K562 (cell line): ENCODE results near the gene MBD3. TPM values are rescaled to one million over a fixed set of nuclear protein-coding genes. Genes with fewer than 3 reads are reported as not detected.

Experiments used
- ELF2 ChIP-seq: fragments of 250-450 bp; sonication (Bioruptor Pico); IDR thresholded peaks from 2 replicates; pipeline ENCODE4 v1.5.0; 2021; ENCODE audit warnings: mild to moderate bottlenecking
- ETS2 ChIP-seq: IDR thresholded peaks from 2 replicates; pipeline ENCODE4 v1.6.1; 2016; ENCODE audit warnings: borderline replicate concordance, missing genetic modification characterization, mild to moderate bottlenecking, moderate library complexity, missing compliant biosample characterization; ENCODE audit not compliant: poor library complexity, severe bottlenecking
- MTA3 ChIP-seq: fragments of 450-650 bp; formaldehyde crosslinking; IDR thresholded peaks from 2 replicates; pipeline ENCODE4 v1.6.1; 2017; ENCODE audit warnings: mild to moderate bottlenecking, borderline replicate concordance
- RB1 ChIP-seq: fragments of 450-650 bp; IDR thresholded peaks from 2 replicates; pipeline ENCODE4 v1.6.1; 2017; ENCODE audit warnings: low read depth, mild to moderate bottlenecking
- SOX6 ChIP-seq: fragments of 450-650 bp; IDR thresholded peaks from 2 replicates; pipeline ENCODE4 v1.6.1; 2014; ENCODE audit warnings: mild to moderate bottlenecking
- polyA plus RNA-seq, 8 experiments: library from polyadenylated mRNA; depleted of rRNA in 4 of 8; stranded (reverse) in 5 of 8; unstranded in 3 of 8; fragments of >200 nt; fragmentation: Nextera tagmentation in 2 of 8; fragmentation: Illumina TruSeq in 1 of 8; extraction: Ambion mirVana in 2 of 8; extraction: Trizol in 1 of 8; gene quantifications; 2 replicates each; pipeline versions ENCODE4 v1.2.1 to v1.2.3, GENCODE V29; 2011 to 2014; ENCODE audit warnings: inconsistent platforms in 1 of 8, missing spikeins in 1 of 8
- total RNA-seq, 7 experiments: library from RNA; depleted of rRNA in 6 of 7; stranded (reverse); fragments of >200 nt in 6 of 7; fragmentation: Illumina TruSeq in 2 of 7; extraction: Trizol in 2 of 7; gene quantifications; 2 replicates each; pipeline versions ENCODE4 v1.2.1 to v1.2.3, GENCODE V29; 2011 to 2021; ENCODE audit warnings: low replicate concordance in 1 of 7
- TF ChIP-seq, protein P1 (sequence below), 2 experiments: fragments of 150-350 bp in 1 of 2; IDR thresholded peaks; 2 replicates each; pipeline ENCODE4 v1.6.1; 2012 to 2016; ENCODE audit warnings: low read depth in 2 of 2, low read length in 2 of 2, mild to moderate bottlenecking in 1 of 2, moderate library complexity in 1 of 2

The MBD3 gene
- total and polyA plus RNA-seq, 9 of the 15 experiments (the other 6 are each of a cell fraction or from before 2014, with no cell fraction given) = 0.24 to 137 (median 30.9) TPM

DNA sequence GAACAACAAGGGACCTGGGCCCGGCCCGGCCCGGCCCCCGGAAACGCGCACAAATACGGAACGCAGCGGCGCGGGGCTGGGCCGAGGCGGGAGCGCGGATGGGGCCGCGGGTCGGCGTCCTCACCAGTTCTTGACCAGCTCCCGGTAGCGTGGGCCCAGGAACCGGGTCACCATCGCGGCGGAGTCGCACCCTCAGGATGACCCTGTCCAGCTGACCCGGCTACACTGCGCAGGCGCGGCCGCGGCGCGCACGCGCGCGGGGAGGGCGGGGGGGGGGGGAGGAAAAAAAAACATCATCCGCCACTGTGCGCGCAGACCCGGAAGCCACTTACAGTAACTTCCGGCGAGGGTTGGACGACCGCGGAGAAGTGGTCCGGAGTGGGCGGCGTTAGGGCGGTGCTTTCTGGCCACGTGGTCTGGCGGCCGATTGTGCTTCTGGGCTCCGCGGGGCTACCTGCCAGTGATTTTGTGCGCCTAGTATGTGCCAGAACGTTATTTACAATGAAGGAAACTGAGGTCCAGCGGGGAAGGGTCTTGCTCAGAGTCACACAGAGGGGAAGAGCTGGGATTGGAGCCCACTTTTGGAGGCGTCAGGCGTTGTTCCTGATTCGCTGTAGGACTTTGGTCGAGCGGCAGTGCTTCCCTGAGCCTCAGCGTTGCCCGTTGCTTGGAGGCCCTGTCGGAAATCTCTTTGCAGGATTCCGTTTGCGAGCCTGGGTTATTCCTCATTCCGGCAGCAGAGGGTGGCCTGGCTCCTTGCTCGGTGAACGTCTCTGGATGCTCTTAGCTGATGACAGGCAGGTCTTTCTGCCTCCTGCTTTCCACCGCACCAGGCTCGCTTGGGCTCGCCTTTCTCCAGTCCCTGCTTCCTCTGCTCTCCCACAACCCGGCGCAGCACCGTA, 12.8 kb upstream of the MBD3 start, which contains the start of gene UQCR11 (continued):
- TF ChIP-seq, protein P1, sequence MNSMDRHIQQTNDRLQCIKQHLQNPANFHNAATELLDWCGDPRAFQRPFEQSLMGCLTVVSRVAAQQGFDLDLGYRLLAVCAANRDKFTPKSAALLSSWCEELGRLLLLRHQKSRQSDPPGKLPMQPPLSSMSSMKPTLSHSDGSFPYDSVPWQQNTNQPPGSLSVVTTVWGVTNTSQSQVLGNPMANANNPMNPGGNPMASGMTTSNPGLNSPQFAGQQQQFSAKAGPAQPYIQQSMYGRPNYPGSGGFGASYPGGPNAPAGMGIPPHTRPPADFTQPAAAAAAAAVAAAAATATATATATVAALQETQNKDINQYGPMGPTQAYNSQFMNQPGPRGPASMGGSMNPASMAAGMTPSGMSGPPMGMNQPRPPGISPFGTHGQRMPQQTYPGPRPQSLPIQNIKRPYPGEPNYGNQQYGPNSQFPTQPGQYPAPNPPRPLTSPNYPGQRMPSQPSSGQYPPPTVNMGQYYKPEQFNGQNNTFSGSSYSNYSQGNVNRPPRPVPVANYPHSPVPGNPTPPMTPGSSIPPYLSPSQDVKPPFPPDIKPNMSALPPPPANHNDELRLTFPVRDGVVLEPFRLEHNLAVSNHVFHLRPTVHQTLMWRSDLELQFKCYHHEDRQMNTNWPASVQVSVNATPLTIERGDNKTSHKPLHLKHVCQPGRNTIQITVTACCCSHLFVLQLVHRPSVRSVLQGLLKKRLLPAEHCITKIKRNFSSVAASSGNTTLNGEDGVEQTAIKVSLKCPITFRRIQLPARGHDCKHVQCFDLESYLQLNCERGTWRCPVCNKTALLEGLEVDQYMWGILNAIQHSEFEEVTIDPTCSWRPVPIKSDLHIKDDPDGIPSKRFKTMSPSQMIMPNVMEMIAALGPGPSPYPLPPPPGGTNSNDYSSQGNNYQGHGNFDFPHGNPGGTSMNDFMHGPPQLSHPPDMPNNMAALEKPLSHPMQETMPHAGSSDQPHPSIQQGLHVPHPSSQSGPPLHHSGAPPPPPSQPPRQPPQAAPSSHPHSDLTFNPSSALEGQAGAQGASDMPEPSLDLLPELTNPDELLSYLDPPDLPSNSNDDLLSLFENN (IDR thresholded peaks at IDR 0.05; ENCODE audit: low read depth in 2 of 2, low read length in 2 of 2) = 0 out of 4 replicates have a peak, but pooled peaks of 1 of the 2 experiments have one; percentile 5
- TF ChIP-seq SOX6 (peak; percentile 59), RB1 (peak; percentile 56), MTA3 (peak; percentile 55; the same call in 1 of the 2 replicates), ETS2 (no peak), ELF2 (CRISPR knock-in tag) (peak; percentile 70; the same call in 1 of the 2 replicates)
